Measurements from ENCODE around the gene DIO3. TPM values are rescaled to one million over a fixed set of nuclear protein-coding genes. Genes with fewer than 3 reads are reported as not detected.

The DIO3 gene
- total and polyA plus RNA-seq, 2 donors (not counting 1 experiment from before 2014, with no cell fraction given): not detected

GRCh38 chr14:101590616-101591015 is 29.3 kb downstream of the DIO3 start:
- WGBS (ENCODE audit: insufficient coverage): 94% methylated on average over 11 of the region's 14 CpGs
- Mint-ChIP-seq H3K9me3 (ENCODE audit: insufficient read depth) (peaks cover 2% of the 10 kb centered on the region), H3K4me1 (peaks cover 10% of the 10 kb centered on the region), H3K27ac (no peak overlapping the region), H3K27me3 (no peaks in the 10 kb centered on the region), H3K4me3 (no peak overlapping the region)
- no peak overlapping the region for H3K9ac ChIP-seq (ENCODE audit: low read length)
- no peak overlapping the region for H3K4me2 ChIP-seq (replicated peaks; ENCODE audit: low read depth, low read length, poor library complexity, severe bottlenecking)
- H2AFZ ChIP-seq (ENCODE audit: insufficient read depth, low read depth, low read length, poor library complexity, severe bottlenecking): no peak overlapping the region
- CTCF ChIA-PET: no interaction called here
- no peak overlapping the region for H3K27ac ChIP-seq (ENCODE audit: low read length in 2 of 2)
- no peak overlapping the region for H3K4me3 ChIP-seq (ENCODE audit: control extremely low read depth in 1 of 5, extremely low read depth in 1 of 5, insufficient read depth in 1 of 5, low read depth in 2 of 5, low read length in 4 of 5)
- H3K9me3 ChIP-seq (ENCODE audit: control extremely low read depth in 1 of 3, control insufficient read depth in 2 of 3, insufficient read depth in 1 of 3, low read length in 2 of 3): peaks cover 0 to 19% (median 7%) of the 10 kb centered on the region in 3 donors
- intact Hi-C loops (cut with micrococcal nuclease): no loop called here
- POLR2A ChIA-PET: no interaction called here
- H3K4me1 ChIP-seq (ENCODE audit: control insufficient read depth in 2 of 2, insufficient read depth in 2 of 2, low read length in 2 of 2): peaks cover 0 to under 1% of the 10 kb centered on the region in 2 donors
- no peaks in the 10 kb centered on the region for H3K27me3 ChIP-seq (replicated peaks in 1 of 4; ENCODE audit: control extremely low read depth in 1 of 4, control insufficient read depth in 3 of 4, insufficient read depth in 4 of 4, low read length in 3 of 4)
- no peak for TF ChIP-seq EZH2 (IDR thresholded peaks at IDR 0.05; ENCODE audit: borderline replicate concordance, insufficient read depth, low read depth, low read length, poor library complexity, severe bottlenecking)
- TF ChIP-seq, protein P1, sequence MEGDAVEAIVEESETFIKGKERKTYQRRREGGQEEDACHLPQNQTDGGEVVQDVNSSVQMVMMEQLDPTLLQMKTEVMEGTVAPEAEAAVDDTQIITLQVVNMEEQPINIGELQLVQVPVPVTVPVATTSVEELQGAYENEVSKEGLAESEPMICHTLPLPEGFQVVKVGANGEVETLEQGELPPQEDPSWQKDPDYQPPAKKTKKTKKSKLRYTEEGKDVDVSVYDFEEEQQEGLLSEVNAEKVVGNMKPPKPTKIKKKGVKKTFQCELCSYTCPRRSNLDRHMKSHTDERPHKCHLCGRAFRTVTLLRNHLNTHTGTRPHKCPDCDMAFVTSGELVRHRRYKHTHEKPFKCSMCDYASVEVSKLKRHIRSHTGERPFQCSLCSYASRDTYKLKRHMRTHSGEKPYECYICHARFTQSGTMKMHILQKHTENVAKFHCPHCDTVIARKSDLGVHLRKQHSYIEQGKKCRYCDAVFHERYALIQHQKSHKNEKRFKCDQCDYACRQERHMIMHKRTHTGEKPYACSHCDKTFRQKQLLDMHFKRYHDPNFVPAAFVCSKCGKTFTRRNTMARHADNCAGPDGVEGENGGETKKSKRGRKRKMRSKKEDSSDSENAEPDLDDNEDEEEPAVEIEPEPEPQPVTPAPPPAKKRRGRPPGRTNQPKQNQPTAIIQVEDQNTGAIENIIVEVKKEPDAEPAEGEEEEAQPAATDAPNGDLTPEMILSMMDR (IDR thresholded peaks at IDR 0.05): no peak
- ATAC-seq (ENCODE audit: low read depth) (no peak), DNase-seq (no peak)
- no peaks in the 10 kb centered on the region for H3K79me2 ChIP-seq (ENCODE audit: control insufficient read depth, insufficient read depth, low read length)
- H4K20me1 ChIP-seq (ENCODE audit: control insufficient read depth, insufficient read depth, low read length, poor library complexity, severe bottlenecking): no peaks in the 10 kb centered on the region
- H3K36me3 ChIP-seq (replicated peaks in 1 of 2; ENCODE audit: control extremely low read depth in 1 of 2, control insufficient read depth in 1 of 2, extremely low read depth in 1 of 2, insufficient read depth in 2 of 2, low read length in 1 of 2): no peaks in the 10 kb centered on the region

DNA sequence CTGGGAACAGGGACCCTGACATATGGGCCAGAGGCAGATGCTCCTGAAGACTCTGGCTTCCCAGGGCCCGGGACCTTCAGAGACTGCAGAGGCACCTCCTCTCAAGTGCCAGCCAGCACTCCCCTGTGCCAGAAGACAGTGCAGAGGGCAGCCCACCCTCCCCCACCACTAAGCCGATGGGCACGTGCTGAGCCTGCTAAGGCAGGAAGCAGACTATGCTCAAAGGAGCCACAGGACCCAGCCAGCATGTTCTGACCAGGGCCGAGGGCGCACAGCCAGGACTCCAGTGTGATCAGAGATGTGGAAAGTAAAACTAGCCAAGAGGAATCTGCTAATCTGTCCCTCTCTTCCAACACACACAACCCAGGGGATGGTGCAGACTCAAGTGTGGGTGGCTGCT is 29.8 kb downstream of the DIO3 start:
- ChIA-PET POLR2A (no interaction called here), CTCF (no interaction called here)
- Histone ChIP-seq H3K79me2 (ENCODE audit: control insufficient read depth, insufficient read depth, low read length) (no peaks in the 10 kb centered on the region), H3K4me3 (ENCODE audit: control extremely low read depth in 1 of 5, extremely low read depth in 1 of 5, insufficient read depth in 1 of 5, low read depth in 2 of 5, low read length in 4 of 5) (no peak overlapping the region), H3K27me3 (replicated peaks in 1 of 4; ENCODE audit: control extremely low read depth in 1 of 4, control insufficient read depth in 3 of 4, insufficient read depth in 4 of 4, low read length in 3 of 4) (no peaks in the 10 kb centered on the region), H2AFZ (ENCODE audit: insufficient read depth, low read depth, low read length, poor library complexity, severe bottlenecking) (no peak overlapping the region), H3K27ac (ENCODE audit: low read length in 2 of 2) (no peak overlapping the region), H4K20me1 (ENCODE audit: control insufficient read depth, insufficient read depth, low read length, poor library complexity, severe bottlenecking) (no peaks in the 10 kb centered on the region), H3K9me3 (ENCODE audit: control extremely low read depth in 1 of 3, control insufficient read depth in 2 of 3, insufficient read depth in 1 of 3, low read length in 2 of 3) (peaks cover 0 to 24% (median 7%) of the 10 kb centered on the region in 3 donors), H3K36me3 (replicated peaks in 1 of 2; ENCODE audit: control extremely low read depth in 1 of 2, control insufficient read depth in 1 of 2, extremely low read depth in 1 of 2, insufficient read depth in 2 of 2, low read length in 1 of 2) (no peaks in the 10 kb centered on the region), H3K4me1 (ENCODE audit: control insufficient read depth in 2 of 2, insufficient read depth in 2 of 2, low read length in 2 of 2) (peaks cover 4 to 5% of the 10 kb centered on the region in 2 donors), H3K9ac (ENCODE audit: low read length) (no peak overlapping the region), H3K4me2 (replicated peaks; ENCODE audit: low read depth, low read length, poor library complexity, severe bottlenecking) (no peak overlapping the region)
- Mint-ChIP-seq H3K4me1 (peaks cover 15% of the 10 kb centered on the region), H3K4me3 (no peak overlapping the region), H3K9me3 (ENCODE audit: insufficient read depth) (peaks cover 2% of the 10 kb centered on the region), H3K27ac (no peak overlapping the region), H3K27me3 (no peaks in the 10 kb centered on the region)
- ATAC-seq (ENCODE audit: low read depth) (no peak), DNase-seq (no peak)
- no peak for TF ChIP-seq EZH2 (IDR thresholded peaks at IDR 0.05; ENCODE audit: borderline replicate concordance, insufficient read depth, low read depth, low read length, poor library complexity, severe bottlenecking)
- TF ChIP-seq, protein P1 (IDR thresholded peaks at IDR 0.05): no peak
- WGBS (ENCODE audit: insufficient coverage): 90% methylated on average over 1 of the region's 5 CpGs
- intact Hi-C loops (cut with micrococcal nuclease): no loop called here
